ENCODE results near the gene PTPN7.

Gene PTPN7

GRCh38 chr1:202163281-202164270 lies 3.2 kb upstream of the PTPN7 start:
- TF ChIP-seq TAF1 (IDR thresholded peaks at IDR 0.05; ENCODE audit: borderline replicate concordance, low read depth, low read length): no peak
- TF ChIP-seq POLR2A (IDR thresholded peaks at IDR 0.05; ENCODE audit: low read depth, low read length): no peak
- no peak for TF ChIP-seq POLR2AphosphoS5 (IDR thresholded peaks at IDR 0.05; ENCODE audit: low read depth, low read length)
- DNase-seq (ENCODE audit: insufficient read length) (no peak), FAIRE-seq (peak; percentile 27)

- DNase-seq (ENCODE audit: insufficient read length): no peak
- TF ChIP-seq TAF1 (IDR thresholded peaks at IDR 0.05; ENCODE audit: borderline replicate concordance, low read depth, low read length) (no peak), POLR2AphosphoS5 (IDR thresholded peaks at IDR 0.05; ENCODE audit: low read depth, low read length) (no peak), POLR2A (IDR thresholded peaks at IDR 0.05; ENCODE audit: low read depth, low read length) (no peak)
- peak; percentile 24 for FAIRE-seq
Observed at GRCh38 chr1:202162418-202163280, 2.2 kb upstream of the PTPN7 start.

- no peak for DNase-seq (ENCODE audit: insufficient read length)
- TF ChIP-seq TAF1 (IDR thresholded peaks at IDR 0.05; ENCODE audit: borderline replicate concordance, low read depth, low read length) (no peak), POLR2A (IDR thresholded peaks at IDR 0.05; ENCODE audit: low read depth, low read length) (no peak), POLR2AphosphoS5 (IDR thresholded peaks at IDR 0.05; ENCODE audit: low read depth, low read length) (no peak)
- FAIRE-seq: no peak
Observed at GRCh38 chr1:202162047-202162417, 1.6 kb upstream of the PTPN7 start.

GRCh38 chr1:202161151-202162046 lies 997 bp upstream of the PTPN7 start:
- TF ChIP-seq TAF1 (IDR thresholded peaks at IDR 0.05; ENCODE audit: borderline replicate concordance, low read depth, low read length): no peak
- TF ChIP-seq POLR2A (IDR thresholded peaks at IDR 0.05; ENCODE audit: low read depth, low read length): no peak
- TF ChIP-seq POLR2AphosphoS5 (IDR thresholded peaks at IDR 0.05; ENCODE audit: low read depth, low read length): no peak
- no peak for DNase-seq (ENCODE audit: insufficient read length)
- FAIRE-seq: no peak

- DNase-seq (ENCODE audit: insufficient read length): peak; percentile 60
- FAIRE-seq: peak; percentile 77
- TF ChIP-seq TAF1 (IDR thresholded peaks at IDR 0.05; ENCODE audit: borderline replicate concordance, low read depth, low read length): peak; percentile 74; the same call in 1 of the 2 replicates
- TF ChIP-seq POLR2A (IDR thresholded peaks at IDR 0.05; ENCODE audit: low read depth, low read length): peak; percentile 81
- TF ChIP-seq POLR2AphosphoS5 (IDR thresholded peaks at IDR 0.05; ENCODE audit: low read depth, low read length): 0 out of 2 replicates have a peak, but pooled peaks have one; percentile 38
Observed at GRCh38 chr1:202159534-202160371, 649 bp downstream of the PTPN7 start.

- DNase-seq (ENCODE audit: insufficient read length) (peak; percentile 55), FAIRE-seq (no peak)
- TF ChIP-seq POLR2AphosphoS5 (IDR thresholded peaks at IDR 0.05; ENCODE audit: low read depth, low read length) (no peak), POLR2A (IDR thresholded peaks at IDR 0.05; ENCODE audit: low read depth, low read length) (peak; percentile 63; the same call in 1 of the 2 replicates), TAF1 (IDR thresholded peaks at IDR 0.05; ENCODE audit: borderline replicate concordance, low read depth, low read length) (peak; percentile 57; the same call in 1 of the 2 replicates)
Observed at GRCh38 chr1:202158810-202159533, 1.4 kb downstream of the PTPN7 start.

GRCh38 chr1:202157945-202158344 lies 2.5 kb downstream of the PTPN7 start:
- FAIRE-seq: no peak
- DNase-seq (ENCODE audit: insufficient read length): no peak
- no peak for TF ChIP-seq POLR2A (IDR thresholded peaks at IDR 0.05; ENCODE audit: low read depth, low read length)
- TF ChIP-seq TAF1 (IDR thresholded peaks at IDR 0.05; ENCODE audit: borderline replicate concordance, low read depth, low read length): no peak

GRCh38 chr1:202156590-202156989 lies 3.8 kb downstream of the PTPN7 start:
- FAIRE-seq (no peak), DNase-seq (ENCODE audit: insufficient read length) (no peak)
- TF ChIP-seq TAF1 (IDR thresholded peaks at IDR 0.05; ENCODE audit: borderline replicate concordance, low read depth, low read length) (no peak), POLR2A (IDR thresholded peaks at IDR 0.05; ENCODE audit: low read depth, low read length) (no peak), POLR2AphosphoS5 (IDR thresholded peaks at IDR 0.05; ENCODE audit: low read depth, low read length) (no peak)

GRCh38 chr1:202155478-202156021 lies 4.9 kb downstream of the PTPN7 start:
- FAIRE-seq (no peak), DNase-seq (ENCODE audit: insufficient read length) (no peak)
- no peak; the same call in 1 of the 2 replicates for TF ChIP-seq POLR2A (IDR thresholded peaks at IDR 0.05; ENCODE audit: low read depth, low read length)
- no peak for TF ChIP-seq POLR2AphosphoS5 (IDR thresholded peaks at IDR 0.05; ENCODE audit: low read depth, low read length)
- TF ChIP-seq TAF1 (IDR thresholded peaks at IDR 0.05; ENCODE audit: borderline replicate concordance, low read depth, low read length): no peak

All from GM12892 (cell line).